Activated CD4-positive, alpha-beta T cell treated with anti-CD3 and anti-CD28 coated beads, Interleukin-2, amount 50 U/mL, for 48 hours (primary cell): ENCODE results near the gene SH3GL3.
A peak's percentile ranks its signal among the peaks of the same experiment; 100 is the strongest.

Experiments
- DNase-seq, 2 experiments: peaks; one replicate each; pipeline ENCODE4 v3.0.0-alpha.2; 2020

Gene SH3GL3

GRCh38 chr15:83446904-83447709 is at the start of gene SH3GL3:
SH3GL3 (plus strand) TSS chr15:83447341; CDS start chr15:83447534, 193 bp downstream.
- peak; percentile 55 to 71 for DNase-seq

GRCh38 chr15:83398626-83399025 is 48.5 kb upstream of the SH3GL3 start:
- no peak for DNase-seq

- no peak for DNase-seq
Observed at GRCh38 chr15:83404121-83404520, 43.0 kb upstream of the SH3GL3 start.

- DNase-seq, result no peak
Observed at GRCh38 chr15:83410532-83410931, 36.6 kb upstream of the SH3GL3 start.

- DNase-seq, result no peak
Observed at GRCh38 chr15:83413054-83413719, 34.0 kb upstream of the SH3GL3 start.

GRCh38 chr15:83422081-83422480 is 25.1 kb upstream of the SH3GL3 start:
- DNase-seq, result no peak

GRCh38 chr15:83422541-83422940 is 24.6 kb upstream of the SH3GL3 start:
- DNase-seq, result no peak

- no peak for DNase-seq
Observed at GRCh38 chr15:83424101-83424500, 23.0 kb upstream of the SH3GL3 start.

- DNase-seq, result no peak
Observed at GRCh38 chr15:83430441-83430840, 16.7 kb upstream of the SH3GL3 start.

GRCh38 chr15:83431521-83431920 is 15.6 kb upstream of the SH3GL3 start:
- DNase-seq, result no peak

GRCh38 chr15:83435202-83435601 is 11.9 kb upstream of the SH3GL3 start:
- no peak for DNase-seq

GRCh38 chr15:83435782-83436181 is 11.4 kb upstream of the SH3GL3 start:
- DNase-seq, result no peak

GRCh38 chr15:83436513-83437158 is 10.5 kb upstream of the SH3GL3 start:
- no peak for DNase-seq

- DNase-seq, result no peak
Observed at GRCh38 chr15:83443076-83443847, 3.9 kb upstream of the SH3GL3 start.

GRCh38 chr15:83444936-83445335 is 2.2 kb upstream of the SH3GL3 start:
- no peak for DNase-seq

GRCh38 chr15:83445643-83446042 is 1.5 kb upstream of the SH3GL3 start:
- DNase-seq, result no peak

- DNase-seq, result no peak
Observed at GRCh38 chr15:83446417-83446816, 724 bp upstream of the SH3GL3 start.

- no peak for DNase-seq
Observed at GRCh38 chr15:83449250-83449671, 2.1 kb downstream of the SH3GL3 start.

GRCh38 chr15:83449937-83450506 is 2.9 kb downstream of the SH3GL3 start:
- no peak for DNase-seq

- DNase-seq, result no peak
Observed at GRCh38 chr15:83457149-83457548, 10.0 kb downstream of the SH3GL3 start.

- DNase-seq, result no peak
Observed at GRCh38 chr15:83458381-83458780, 11.2 kb downstream of the SH3GL3 start.

- DNase-seq, result no peak
Observed at GRCh38 chr15:83462026-83462425, 14.9 kb downstream of the SH3GL3 start.
